Activated naive CD8-positive, alpha-beta T cell treated with anti-CD3 and anti-CD28 coated beads, Interleukin-2, amount 10 ng/mL, durations not matched to agents 7 days and 5 days (primary cell): ENCODE results near the gene ERC1. TPM values are rescaled to one million over a fixed set of nuclear protein-coding genes. Genes with fewer than 3 reads are reported as not detected.

Experiments
- ATAC-seq: fragments of 150-1000 bp; cut with Tn5 transposase; one replicate; pipeline ENCODE4 v1.10.0; 2021; ENCODE audit warnings: low read depth, moderate library complexity
- POLR2A ChIA-PET: fragments of 350-600 bp; sonication (Branson Sonifier 250); formaldehyde crosslinking; loops from one replicate; lab custom pipeline; 2021; ENCODE audit warnings: antibody characterized with exemption; lab: Charles Lee
- DNase-seq: peaks from one replicate; pipeline ENCODE4 v3.0.0; 2021
- H3K27ac Mint-ChIP-seq: one replicate; pipeline ENCODE4 v1.8.0; 2022; ENCODE audit warnings: mild to moderate bottlenecking, mixed read lengths
- H3K27me3 Mint-ChIP-seq: one replicate; pipeline ENCODE4 v1.8.0; 2022; ENCODE audit warnings: mild to moderate bottlenecking, moderate library complexity, mixed read lengths
- H3K36me3 Mint-ChIP-seq: one replicate; pipeline ENCODE4 v1.8.0; 2021; ENCODE audit warnings: mild to moderate bottlenecking, mixed read lengths
- H3K4me1 Mint-ChIP-seq: one replicate; pipeline ENCODE4 v1.8.0; 2021; ENCODE audit warnings: mixed read lengths
- H3K4me3 Mint-ChIP-seq: one replicate; pipeline ENCODE4 v1.8.0; 2022; ENCODE audit warnings: mild to moderate bottlenecking, moderate library complexity, mixed read lengths
- H3K9me3 Mint-ChIP-seq: one replicate; pipeline ENCODE4 v1.8.0; 2021; ENCODE audit warnings: mixed read lengths
- total RNA-seq, 2 experiments: library from RNA; stranded (reverse); gene quantifications; one replicate each; pipeline ENCODE4 v1.2.3, GENCODE V29; 2021

The ERC1 gene
- total RNA-seq, 2 experiments from 2014 or later = 24.0 to 30.3 TPM

GRCh38 chr12:1360441-1361210, 369.6 kb downstream of the ERC1 start:
- peaks cover 3% of the 10 kb centered on the region for H3K4me1 Mint-ChIP-seq
- POLR2A ChIA-PET = interaction anchor here (0.6 kb wide), 1 partner anchor 62 kb away, joined by 3 read pairs; no protein-coding TSS in a partner anchor
- no peak overlapping the region for H3K27ac Mint-ChIP-seq

GRCh38 chr12:1362143-1362662, 371.2 kb downstream of the ERC1 start:
- POLR2A ChIA-PET = no interaction called here
- H3K36me3 Mint-ChIP-seq = peaks cover 1% of the 10 kb centered on the region
- H3K4me1 Mint-ChIP-seq = peaks cover 3% of the 10 kb centered on the region
- DNase-seq = no peak
- no peaks in the 10 kb centered on the region for H3K27me3 Mint-ChIP-seq
- no peak overlapping the region for H3K27ac Mint-ChIP-seq
- no peaks in the 10 kb centered on the region for H3K9me3 Mint-ChIP-seq
- H3K4me3 Mint-ChIP-seq = no peak overlapping the region
- no peak for ATAC-seq

More at GRCh38 chr12:1360441-1361210, 369.6 kb downstream of the ERC1 start:
- H3K27me3 Mint-ChIP-seq = no peaks in the 10 kb centered on the region
- no peak for ATAC-seq
- no peaks in the 10 kb centered on the region for H3K9me3 Mint-ChIP-seq
- H3K4me3 Mint-ChIP-seq = no peak overlapping the region
- no peak for DNase-seq
- H3K36me3 Mint-ChIP-seq = peaks cover 1% of the 10 kb centered on the region

GRCh38 chr12:1365703-1366102, 374.7 kb downstream of the ERC1 start:
- Mint-ChIP-seq H3K4me3 (no peak overlapping the region), H3K9me3 (no peaks in the 10 kb centered on the region)

GRCh38 chr12:1367331-1368291, 376.6 kb downstream of the ERC1 start:
- H3K4me1 Mint-ChIP-seq = peaks cover 3% of the 10 kb centered on the region
- H3K27ac Mint-ChIP-seq = no peak overlapping the region
- POLR2A ChIA-PET = no interaction called here
- no peak for ATAC-seq
- H3K27me3 Mint-ChIP-seq = no peaks in the 10 kb centered on the region
- peaks cover 1% of the 10 kb centered on the region for H3K36me3 Mint-ChIP-seq
- no peak for DNase-seq
- no peak overlapping the region for H3K4me3 Mint-ChIP-seq
- no peaks in the 10 kb centered on the region for H3K9me3 Mint-ChIP-seq

More at GRCh38 chr12:1365703-1366102, 374.7 kb downstream of the ERC1 start:
- no peak for DNase-seq
- peaks cover 1% of the 10 kb centered on the region for H3K36me3 Mint-ChIP-seq
- no peak overlapping the region for H3K27ac Mint-ChIP-seq
- H3K4me1 Mint-ChIP-seq = peaks cover 3% of the 10 kb centered on the region
- POLR2A ChIA-PET = no interaction called here
- no peaks in the 10 kb centered on the region for H3K27me3 Mint-ChIP-seq
- no peak for ATAC-seq

- no peaks in the 10 kb centered on the region for H3K27me3 Mint-ChIP-seq
- peaks cover under 1% of the 10 kb centered on the region for H3K4me1 Mint-ChIP-seq
- H3K4me3 Mint-ChIP-seq = no peak overlapping the region
- H3K27ac Mint-ChIP-seq = no peak overlapping the region
- DNase-seq (no peak), ATAC-seq (no peak)
- H3K9me3 Mint-ChIP-seq = no peaks in the 10 kb centered on the region
- peaks cover 1% of the 10 kb centered on the region for H3K36me3 Mint-ChIP-seq
- POLR2A ChIA-PET = no interaction called here
Measured at GRCh38 chr12:1369460-1369859, 378.4 kb downstream of the ERC1 start.

GRCh38 chr12:1369938-1370500, 379.0 kb downstream of the ERC1 start:
- Mint-ChIP-seq H3K36me3 (peaks cover 2% of the 10 kb centered on the region), H3K27me3 (no peaks in the 10 kb centered on the region), H3K9me3 (no peaks in the 10 kb centered on the region), H3K27ac (no peak overlapping the region), H3K4me3 (no peak overlapping the region), H3K4me1 (no peaks in the 10 kb centered on the region)
- ATAC-seq (no peak), DNase-seq (no peak)
- POLR2A ChIA-PET = no interaction called here

GRCh38 chr12:1373901-1374735, 383.1 kb downstream of the ERC1 start:
- Mint-ChIP-seq H3K27me3 (no peaks in the 10 kb centered on the region), H3K36me3 (peaks cover 2% of the 10 kb centered on the region), H3K27ac (no peak overlapping the region), H3K4me3 (no peak overlapping the region), H3K9me3 (no peaks in the 10 kb centered on the region), H3K4me1 (no peaks in the 10 kb centered on the region)
- ATAC-seq = no peak
- POLR2A ChIA-PET = no interaction called here
- DNase-seq = no peak

- Mint-ChIP-seq H3K4me1 (no peaks in the 10 kb centered on the region), H3K4me3 (no peak overlapping the region), H3K36me3 (peaks cover 2% of the 10 kb centered on the region)
Measured at GRCh38 chr12:1375323-1375722, 384.3 kb downstream of the ERC1 start.

GRCh38 chr12:1377117-1377516, 386.1 kb downstream of the ERC1 start:
- H3K27ac Mint-ChIP-seq = no peak overlapping the region
- no peaks in the 10 kb centered on the region for H3K9me3 Mint-ChIP-seq
- H3K36me3 Mint-ChIP-seq = peaks cover 2% of the 10 kb centered on the region

More at GRCh38 chr12:1375323-1375722, 384.3 kb downstream of the ERC1 start:
- POLR2A ChIA-PET = no interaction called here
- H3K27ac Mint-ChIP-seq = no peak overlapping the region
- H3K9me3 Mint-ChIP-seq = no peaks in the 10 kb centered on the region
- DNase-seq (no peak), ATAC-seq (no peak)
- no peaks in the 10 kb centered on the region for H3K27me3 Mint-ChIP-seq

GRCh38 chr12:1377681-1378080, 386.7 kb downstream of the ERC1 start:
- Mint-ChIP-seq H3K4me1 (no peaks in the 10 kb centered on the region), H3K27me3 (no peaks in the 10 kb centered on the region), H3K4me3 (no peak overlapping the region), H3K9me3 (no peaks in the 10 kb centered on the region), H3K36me3 (peaks cover 2% of the 10 kb centered on the region), H3K27ac (no peak overlapping the region)
- no peak for DNase-seq
- no peak for ATAC-seq
- POLR2A ChIA-PET = no interaction called here

More at GRCh38 chr12:1377117-1377516, 386.1 kb downstream of the ERC1 start:
- ATAC-seq = no peak
- POLR2A ChIA-PET = no interaction called here
- Mint-ChIP-seq H3K4me1 (no peaks in the 10 kb centered on the region), H3K4me3 (no peak overlapping the region), H3K27me3 (no peaks in the 10 kb centered on the region)
- no peak for DNase-seq

GRCh38 chr12:1380171-1380851, 389.3 kb downstream of the ERC1 start:
- H3K4me3 Mint-ChIP-seq = no peak overlapping the region
- no peak overlapping the region for H3K27ac Mint-ChIP-seq
- DNase-seq (no peak), ATAC-seq (no peak)
- H3K27me3 Mint-ChIP-seq = no peaks in the 10 kb centered on the region
- POLR2A ChIA-PET = no interaction called here
- no peaks in the 10 kb centered on the region for H3K36me3 Mint-ChIP-seq
- no peaks in the 10 kb centered on the region for H3K9me3 Mint-ChIP-seq
- no peaks in the 10 kb centered on the region for H3K4me1 Mint-ChIP-seq

GRCh38 chr12:1382151-1382550, 391.1 kb downstream of the ERC1 start:
- Mint-ChIP-seq H3K27ac (no peak overlapping the region), H3K27me3 (no peaks in the 10 kb centered on the region), H3K4me3 (no peak overlapping the region), H3K36me3 (no peaks in the 10 kb centered on the region), H3K9me3 (no peaks in the 10 kb centered on the region), H3K4me1 (no peaks in the 10 kb centered on the region)
- DNase-seq (no peak), ATAC-seq (no peak)
- POLR2A ChIA-PET = no interaction called here
